D341Med (cell line): ENCODE data around the gene KLHL34.

Experiments
- DNase-seq: peaks from one replicate; pipeline ENCODE4 v3.0.0; 2012; ENCODE audit warnings: low spot score

The KLHL34 gene

DNA sequence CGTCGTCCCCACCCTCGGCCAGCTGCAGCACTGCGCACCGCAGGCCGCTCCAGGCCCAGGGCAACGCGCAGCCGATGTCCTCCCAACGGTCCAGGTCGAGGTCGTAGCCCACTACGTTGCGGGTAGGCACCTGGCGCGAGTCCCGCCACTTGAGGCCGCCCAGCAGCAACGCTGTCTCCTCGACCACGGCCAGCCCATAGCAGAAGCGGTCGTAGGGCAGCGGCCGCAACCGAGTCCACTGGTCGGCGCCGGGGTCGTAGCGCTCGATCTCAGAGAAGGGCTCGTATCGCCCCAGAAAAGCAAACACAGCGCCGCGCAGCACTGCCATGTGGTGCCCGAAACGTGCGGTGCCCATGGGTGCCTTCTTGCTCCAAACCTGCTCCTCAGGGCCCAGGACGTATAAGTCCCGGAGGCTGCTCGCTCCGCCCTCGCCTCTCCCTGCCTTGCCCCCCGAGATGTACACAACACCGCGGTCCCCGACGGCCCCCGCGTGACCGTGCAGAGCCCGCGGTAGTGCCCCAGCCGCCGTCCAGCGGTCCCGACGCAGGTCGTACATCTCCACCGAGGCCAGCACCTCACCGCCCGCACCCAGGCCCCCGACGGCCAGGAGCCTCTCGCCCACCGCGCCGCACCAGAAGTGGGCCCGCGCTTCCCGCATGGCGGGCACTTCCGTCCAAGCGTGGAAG is 2.1 kb downstream of the KLHL34 start:
- no peak for DNase-seq

DNA sequence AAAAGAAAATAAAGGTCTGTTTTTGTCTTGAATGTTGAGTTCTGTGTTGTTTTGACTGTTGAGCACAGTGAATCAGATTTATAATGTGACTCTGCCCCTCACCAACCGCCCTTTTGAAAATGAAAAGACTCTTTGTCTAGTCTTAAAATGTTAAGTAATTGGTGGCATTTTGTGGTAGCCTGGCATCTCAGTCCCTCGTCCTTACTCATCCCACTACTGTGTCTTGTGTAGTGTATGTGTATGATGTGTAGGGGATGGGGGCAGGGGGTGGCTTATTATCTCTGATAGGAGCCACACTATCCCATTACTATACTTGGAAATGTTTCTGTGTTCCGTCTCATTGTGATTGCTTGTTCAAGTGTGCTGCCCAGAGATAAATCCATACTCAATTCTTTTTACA is 12.2 kb downstream of the KLHL34 start:
- DNase-seq: no peak

DNA sequence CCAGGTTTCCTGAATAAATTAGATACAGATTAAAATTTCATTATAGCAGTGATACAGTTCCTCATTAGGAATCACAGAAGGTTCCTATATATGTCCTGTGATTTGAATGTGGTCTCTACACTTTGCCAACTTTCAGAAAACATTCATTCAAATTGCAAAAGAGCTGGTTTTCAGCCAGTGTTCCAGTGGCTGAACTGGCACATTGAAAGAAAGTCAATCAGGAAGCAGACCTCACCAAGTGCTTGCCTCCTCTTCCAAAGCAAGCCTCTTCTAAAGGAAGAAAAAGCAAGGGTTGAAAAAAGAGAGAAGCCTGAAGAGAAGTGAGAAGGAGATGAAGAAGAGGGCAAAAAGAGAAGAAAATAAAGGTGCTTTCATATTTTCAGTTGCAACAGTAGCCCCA is 12.7 kb downstream of the KLHL34 start:
- no peak for DNase-seq

DNA sequence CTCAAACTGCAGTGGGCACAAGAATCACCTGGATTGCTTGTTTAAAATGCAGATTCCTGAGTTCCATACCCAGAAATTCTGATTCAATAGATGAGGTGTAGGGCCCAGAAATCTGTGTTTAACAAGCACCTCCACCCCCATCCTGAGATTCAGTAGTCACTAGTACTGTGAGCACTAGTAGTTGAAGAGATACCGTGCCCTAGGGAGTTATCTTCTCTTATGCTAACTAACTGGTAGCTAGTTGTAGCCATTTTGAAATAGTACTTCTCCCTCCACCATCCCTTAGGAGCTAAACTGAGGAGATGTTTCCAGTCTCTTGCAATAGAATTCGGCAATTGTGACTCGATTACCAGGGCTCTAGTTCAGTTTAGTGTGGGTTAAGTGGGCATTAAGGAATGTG is 18.4 kb downstream of the KLHL34 start:
- DNase-seq: no peak

DNA sequence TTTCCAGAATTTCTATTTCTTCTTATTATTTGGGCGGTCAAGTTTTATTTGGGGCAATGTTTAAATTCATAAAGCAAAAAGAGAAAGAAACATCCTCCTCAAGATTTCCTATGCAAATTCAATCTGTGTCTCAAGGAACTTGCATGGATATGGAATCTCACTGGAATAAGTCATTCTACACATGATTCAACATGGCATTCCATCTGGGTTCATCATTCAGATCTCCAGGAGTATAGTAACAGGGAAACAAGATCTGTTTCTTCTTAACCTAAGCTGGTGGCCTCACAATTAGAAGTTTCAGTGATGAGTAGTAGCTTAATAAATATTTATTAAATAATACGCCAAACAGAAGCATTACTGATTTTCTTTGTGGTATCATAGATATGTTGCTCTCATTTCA is 19.8 kb downstream of the KLHL34 start:
- DNase-seq: no peak

DNA sequence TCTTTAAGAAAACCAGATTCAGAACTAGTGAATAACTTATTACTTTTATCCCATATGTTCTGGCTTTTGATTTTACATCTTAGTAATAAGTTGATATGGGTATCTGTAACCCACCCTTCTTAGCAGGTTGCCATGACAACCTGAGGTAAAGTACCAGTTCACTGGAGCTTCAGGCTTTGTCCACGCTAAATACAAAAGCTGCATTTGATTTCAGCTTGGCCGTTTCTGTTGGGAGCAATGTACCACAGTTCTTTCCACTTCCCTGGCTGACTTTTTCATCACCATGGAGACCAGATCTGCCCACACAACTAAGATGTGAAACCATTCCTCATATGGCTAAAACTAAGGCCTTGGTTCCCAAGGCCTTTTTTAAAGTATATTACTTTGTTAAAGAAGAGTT is 26.1 kb downstream of the KLHL34 start:
- no peak for DNase-seq

DNA sequence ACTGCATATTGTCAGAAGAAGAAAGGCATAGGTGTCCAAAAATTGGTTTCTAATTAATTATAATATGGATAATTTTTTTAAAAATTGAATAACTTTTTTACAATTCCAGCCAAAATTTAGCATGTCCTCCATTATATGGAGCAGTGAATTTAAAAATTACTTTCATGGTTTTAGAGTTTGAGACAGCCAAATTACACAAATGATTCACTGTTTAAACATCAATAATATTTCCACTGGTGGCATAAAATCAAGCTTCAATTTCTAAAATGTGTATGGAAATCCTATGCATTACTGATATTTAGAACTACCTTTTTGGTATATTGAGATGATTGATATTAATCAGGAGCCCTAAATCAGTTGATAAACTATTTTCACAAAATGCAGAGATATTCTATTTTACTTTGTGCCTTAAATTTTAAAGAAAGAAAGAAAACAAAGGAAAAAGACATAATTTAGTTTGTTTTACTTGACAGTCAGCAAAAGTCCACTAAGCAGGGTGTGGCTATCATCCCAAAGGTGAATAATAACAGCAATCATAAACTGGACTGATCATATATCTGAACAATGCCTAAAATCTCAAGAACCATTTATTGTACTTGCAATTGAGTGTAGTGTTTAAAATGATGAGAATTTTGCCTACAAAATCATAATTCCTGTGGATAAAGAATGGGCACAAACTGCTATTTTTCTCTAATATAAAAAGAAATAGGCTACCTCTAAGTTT is 34.2 kb downstream of the KLHL34 start:
- no peak for DNase-seq

DNA sequence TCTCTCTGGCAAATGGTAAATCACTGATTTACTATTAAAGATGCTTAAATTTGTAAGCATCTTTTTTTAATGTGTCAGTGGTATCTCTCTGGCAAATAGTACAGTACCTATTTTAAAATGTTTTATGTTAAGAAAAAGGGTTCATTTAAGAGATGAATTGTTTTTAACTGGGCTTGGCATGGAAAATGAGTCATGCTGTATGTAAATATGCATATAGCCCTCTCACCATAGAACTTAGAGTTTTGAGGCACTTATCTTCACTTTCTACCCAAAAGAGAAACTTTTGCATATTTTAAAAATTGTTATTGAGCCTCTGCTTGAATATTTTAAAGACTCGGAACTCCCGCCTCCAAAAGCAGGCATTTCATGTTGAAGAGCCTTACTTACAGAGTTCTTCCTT is 37.9 kb downstream of the KLHL34 start:
- DNase-seq: no peak

DNA sequence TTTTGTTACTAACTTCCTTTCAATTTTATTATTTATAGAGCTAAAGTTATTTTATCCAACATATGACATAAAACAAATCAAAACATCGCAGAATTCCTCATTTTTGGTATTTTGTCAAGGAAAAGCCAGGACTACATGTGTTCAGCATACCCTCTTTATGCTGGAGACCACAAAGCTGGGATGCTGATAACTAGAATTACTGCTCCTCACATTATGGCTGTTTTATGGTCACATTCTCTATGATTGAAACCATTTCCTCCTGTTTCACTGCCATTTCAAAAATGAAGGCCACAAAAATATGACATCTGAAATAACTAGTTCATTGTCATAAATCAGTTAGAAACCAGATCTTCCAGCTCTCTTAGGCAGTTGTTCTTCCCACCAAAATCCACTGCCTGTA is 41.7 kb downstream of the KLHL34 start:
- DNase-seq: no peak

DNA sequence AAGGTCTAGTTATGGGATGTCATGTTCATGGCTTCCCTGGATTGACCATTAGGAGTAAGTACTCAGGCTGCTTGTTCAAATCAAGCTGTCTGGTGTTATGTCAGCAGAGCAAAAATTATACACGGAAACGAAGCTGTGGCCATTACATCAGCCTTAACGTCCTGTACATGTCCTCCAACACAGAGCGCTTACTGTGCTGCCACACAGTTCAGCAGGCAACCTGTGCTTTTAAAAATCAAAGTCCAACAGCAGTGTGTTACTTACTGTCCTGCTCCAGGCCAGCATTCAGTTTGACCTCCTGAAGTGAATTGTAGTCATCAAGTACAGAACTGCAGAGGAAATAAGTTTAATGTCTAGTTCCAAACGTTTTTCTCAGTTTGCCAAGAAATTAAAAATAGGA is 46.0 kb downstream of the KLHL34 start:
- DNase-seq: no peak

DNA sequence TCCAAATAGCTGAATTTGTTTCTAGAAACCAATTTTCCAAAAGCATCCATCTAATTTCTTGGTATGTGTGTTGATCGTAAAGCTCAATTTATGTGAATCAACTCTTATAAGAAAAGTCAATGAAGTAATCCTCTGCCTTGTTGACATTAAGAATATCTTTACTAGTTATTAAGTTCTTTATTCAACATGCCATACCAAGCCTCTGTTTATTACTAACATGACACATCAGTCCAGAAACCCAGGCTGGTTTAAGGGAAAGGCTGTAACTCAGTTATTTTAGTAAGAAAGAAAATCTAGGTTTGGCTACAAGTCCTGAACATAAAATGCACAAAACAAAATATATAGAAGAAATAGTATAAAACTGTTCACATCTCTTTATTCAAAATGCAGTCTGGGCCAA is 48.0 kb downstream of the KLHL34 start:
- no peak for DNase-seq

DNA sequence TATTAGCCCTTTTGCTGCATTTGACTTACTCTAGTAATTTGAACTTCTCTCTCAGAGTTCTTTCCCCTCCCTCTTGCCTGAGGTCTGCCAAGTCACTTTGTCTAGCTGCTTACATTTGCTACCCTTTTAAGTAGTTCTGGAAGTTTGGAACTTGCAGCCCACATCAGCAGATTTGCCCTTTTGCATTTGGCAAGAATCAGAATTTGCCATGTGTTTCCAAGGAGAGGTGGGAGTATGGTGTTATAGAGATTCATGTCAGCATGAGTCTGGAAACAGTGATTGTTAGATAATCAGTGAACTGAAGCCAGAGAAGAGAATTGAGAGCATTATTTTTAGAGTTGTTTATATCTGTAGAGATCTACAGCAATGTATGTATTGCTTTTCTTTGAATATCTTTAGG is 52.1 kb downstream of the KLHL34 start:
- DNase-seq: no peak
